HG02588 (cell line): Measurements from ENCODE around the gene OVCA2.

Experiments
- ATAC-seq: cut with Tn5 transposase; IDR thresholded peaks from one replicate; pipeline ENCODE4 v1.9.1; 2021; ENCODE audit warnings: mild to moderate bottlenecking, moderate library complexity; ENCODE audit not compliant: unreplicated experiment

OVCA2 gene

DNA sequence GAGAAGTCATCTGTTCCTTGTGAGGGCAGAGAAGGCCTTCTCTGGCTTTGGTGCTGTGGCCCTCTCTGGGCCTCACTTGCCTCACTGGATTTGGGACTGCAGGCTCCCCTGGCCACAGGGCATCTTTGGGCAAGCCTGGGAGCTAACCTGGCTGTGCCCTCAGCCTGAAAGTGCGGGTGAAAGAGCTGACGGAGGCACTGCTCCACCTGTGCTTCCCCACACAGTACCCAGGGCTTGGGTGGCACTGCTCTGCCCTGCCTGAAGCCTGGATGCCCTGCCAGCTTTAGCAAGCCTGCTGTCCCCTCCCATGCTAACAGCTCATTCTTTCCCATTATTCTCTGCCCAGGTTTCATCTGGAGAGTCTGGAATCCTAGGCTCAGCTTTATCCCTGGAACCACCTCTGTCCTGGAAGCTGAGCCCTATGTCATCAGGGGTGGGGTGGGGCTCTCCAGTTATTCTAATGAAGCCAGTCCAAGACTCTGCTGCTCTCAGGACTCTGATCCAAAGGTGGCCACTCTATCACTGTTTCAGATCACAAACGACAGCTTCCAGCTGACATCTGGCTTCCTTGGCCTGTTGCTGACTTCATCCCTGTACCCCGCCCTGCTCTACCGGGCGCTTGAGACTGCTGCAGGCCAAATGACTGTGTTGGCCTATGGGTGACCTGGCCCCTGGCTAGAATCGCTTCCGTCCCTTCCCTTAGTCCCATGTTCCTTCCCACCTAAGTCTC lies 42.4 kb downstream of the OVCA2 start:
- ATAC-seq, result no peak

DNA sequence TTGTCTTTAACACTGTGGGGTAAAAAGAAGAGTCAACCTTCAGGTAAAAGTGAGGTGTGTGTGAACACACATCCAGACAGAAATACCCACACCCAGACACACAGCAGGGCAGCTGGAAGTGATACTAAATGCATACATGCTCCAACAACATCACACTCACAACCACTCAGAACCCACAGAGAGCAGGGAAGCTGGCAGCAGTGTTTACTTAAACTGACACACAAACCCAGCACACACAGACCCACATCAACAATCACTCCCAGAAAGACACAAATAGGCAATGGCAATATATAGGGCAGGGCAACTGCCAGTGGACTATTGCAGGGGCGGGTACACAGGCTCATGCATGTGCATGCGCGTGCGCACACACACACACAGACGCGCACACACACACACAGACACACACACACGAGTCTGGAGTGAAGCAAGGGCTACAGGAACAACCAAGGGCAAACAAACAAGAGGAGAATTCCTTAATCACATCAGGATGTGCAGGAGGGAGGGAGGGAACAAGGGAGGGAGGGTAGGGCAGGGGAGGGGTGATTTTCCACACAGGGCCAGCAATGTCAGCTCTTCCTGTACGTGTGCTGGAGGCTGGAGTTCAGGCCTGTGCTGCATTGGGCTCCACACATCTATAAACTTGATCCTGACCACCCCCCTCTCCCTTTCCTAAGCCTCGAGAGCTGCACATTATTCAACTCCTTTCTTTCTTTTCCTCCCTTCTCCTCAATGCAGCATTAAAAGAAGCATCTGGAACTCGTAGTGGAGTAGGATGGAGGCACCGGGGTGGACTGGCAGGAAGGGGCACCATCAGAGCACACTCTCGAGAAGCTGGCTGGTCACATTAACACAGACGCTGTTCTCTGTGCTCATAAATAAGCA lies 43.2 kb downstream of the OVCA2 start:
- no peak for ATAC-seq

DNA sequence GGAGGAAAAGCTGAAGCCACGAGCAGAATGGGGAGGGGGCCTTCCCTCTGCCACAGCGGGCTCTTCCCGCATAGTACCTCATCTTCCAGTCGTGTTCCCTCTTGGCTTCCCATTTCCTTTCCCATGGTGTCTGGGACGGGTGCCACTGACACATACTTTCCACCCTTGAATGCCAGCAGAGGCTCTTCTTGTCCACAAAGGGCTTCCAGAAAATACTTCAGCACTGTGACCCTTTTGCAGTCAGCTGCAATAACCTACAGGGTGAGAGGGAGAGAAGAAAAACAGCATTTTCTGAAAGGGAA lies 43.8 kb downstream of the OVCA2 start:
- ATAC-seq, result no peak

DNA sequence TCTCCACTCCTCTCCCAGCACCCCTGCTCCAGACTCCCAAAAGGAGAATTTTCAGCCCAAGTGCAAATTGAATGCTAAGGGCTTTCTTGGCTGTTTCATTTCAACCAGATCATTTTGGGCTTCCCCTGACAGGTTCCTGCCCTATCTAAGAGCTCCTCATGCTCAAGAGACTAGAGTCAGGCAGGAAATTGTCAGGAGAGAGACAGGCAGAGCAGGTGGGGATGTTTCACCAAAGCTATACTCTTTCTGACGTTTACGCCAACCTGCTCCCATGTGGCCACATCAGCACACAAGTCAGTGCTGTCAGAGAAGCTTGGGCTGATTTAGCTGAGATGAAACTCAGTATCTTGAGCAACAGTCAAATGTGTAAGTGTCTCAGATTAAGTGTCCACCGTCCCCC lies 44.5 kb downstream of the OVCA2 start:
- no peak for ATAC-seq

DNA sequence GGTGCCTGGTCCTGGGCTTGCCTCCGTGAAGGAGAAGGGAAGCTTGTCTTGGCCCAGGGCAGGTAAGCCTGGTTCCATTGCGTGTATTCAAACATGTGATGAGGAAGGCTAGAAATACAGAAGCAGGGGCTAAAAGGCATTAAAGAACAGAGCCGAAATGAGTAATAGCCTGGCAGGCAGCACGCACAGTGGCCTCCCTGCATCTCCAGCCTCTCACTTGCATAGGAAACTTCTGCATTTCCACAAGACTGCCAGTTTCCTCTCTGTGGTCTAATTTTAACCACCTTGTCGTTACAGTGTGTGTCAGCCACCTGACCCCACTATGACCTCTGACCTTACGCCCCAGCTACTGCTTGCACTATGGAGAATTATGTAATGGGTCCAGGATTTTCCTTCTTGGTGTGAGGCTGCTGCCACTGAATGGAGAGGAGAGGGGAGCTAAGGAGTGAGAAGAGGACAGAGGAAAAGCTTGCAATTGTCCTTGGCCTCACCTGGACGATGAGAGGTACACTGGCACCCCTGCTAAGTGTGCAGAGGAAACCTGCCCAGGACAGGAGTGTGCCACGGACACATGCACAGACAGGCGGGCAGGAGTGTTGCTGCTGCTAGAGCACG lies 45.9 kb downstream of the OVCA2 start:
- ATAC-seq, result peak; percentile 36

DNA sequence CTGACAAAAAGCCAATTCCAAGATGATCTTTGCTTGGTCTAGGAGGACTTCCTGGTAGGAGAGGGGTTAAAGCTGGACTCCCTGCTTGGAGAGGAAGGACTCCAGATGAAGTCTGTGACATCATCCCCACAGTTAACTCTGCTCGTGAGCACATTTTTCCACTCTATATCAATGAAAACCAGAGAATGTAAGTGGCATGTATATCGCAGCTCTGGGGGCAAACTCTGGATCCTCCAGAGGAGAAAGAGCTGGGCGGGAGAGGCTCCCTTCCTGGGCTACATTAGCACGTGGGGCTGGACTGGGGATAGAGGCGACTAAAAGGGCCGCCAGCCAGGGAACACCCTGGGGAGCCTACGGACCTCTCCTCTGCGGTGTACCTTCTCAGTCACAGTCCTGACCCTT lies 47.2 kb downstream of the OVCA2 start:
- peak; percentile 19 for ATAC-seq

DNA sequence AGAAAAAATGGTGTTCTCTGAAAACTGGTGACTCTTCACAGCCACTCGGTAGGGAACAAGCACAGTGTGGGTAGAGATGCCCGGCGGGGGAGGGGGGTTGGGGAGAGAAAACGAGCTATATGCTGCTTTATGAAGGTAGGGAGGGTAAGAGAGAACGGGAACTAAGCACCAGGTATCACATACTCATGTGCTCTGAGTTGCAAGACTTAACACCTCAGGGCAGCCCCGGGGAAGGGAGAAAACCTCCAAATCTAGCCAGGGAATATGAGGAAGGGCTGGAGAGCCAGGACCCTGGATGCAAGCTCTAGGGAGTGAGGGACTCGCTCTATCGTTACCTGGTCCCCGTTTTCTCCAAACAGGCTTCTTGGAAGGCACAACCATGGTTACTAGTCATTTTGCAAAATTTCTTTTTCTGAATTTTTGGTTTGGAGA lies 48.4 kb downstream of the OVCA2 start:
- ATAC-seq, result no peak

DNA sequence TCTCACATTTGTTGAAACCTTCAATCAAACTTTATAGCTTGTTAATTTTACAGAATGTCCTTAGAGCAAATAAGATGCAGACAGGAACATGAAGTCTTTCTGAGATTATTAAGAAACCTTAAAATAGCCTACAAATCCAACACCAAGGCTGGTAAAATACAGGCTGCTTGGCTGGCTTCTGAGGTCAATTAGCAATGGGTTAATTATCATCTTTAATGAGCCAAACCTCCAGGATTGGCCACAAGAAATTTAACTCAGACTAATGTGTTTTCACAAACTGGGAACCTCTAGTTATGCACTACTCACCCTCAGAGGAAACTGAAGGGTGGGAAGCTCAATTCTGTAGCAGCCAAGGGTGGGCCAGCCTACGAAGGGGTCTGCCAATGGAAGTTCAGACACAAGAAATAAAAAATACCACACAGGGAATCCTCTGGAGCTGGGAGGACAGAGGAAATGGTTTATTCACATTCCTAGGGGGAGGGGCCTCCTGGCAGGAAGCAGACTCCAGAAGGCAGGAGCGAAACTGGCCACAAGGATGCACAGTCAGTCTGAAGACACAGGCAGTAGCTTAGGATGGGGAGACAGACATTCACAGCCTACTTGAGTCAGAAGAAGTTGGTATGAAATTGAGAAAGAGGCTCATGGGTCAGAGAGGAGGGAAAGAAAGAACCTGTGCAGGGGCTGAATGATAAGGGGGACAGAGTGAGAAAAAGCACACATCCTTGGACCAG lies 49.1 kb downstream of the OVCA2 start:
- ATAC-seq, result no peak

DNA sequence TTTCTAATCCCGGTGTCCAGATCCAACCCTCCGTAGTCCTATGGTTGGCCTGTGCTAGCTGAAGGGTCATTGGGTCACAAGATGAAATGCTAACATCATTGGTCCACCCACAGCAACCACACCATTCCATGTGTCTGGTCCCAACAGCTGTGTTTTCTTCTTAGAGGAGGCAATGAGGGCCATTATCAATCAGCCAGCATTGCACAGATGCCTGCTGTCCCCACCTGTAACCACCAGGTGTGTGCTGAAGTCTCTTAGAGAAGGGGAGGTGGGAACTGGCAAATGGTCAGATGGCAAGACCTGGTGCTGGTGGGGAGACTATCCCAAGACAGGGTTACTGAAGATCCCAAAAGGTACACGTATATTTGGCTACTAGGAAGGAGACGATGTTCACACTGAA lies 50.4 kb downstream of the OVCA2 start:
- ATAC-seq, result no peak
